Neural cell (in vitro differentiated cells): ENCODE measurements around the gene UROC1.

Experiments used
- EP300 ChIP-seq: fragments of 450-650 bp; conservative IDR thresholded peaks from 2 replicates; pipeline ENCODE4 v1.6.1; 2014; ENCODE audit warnings: antibody characterized with exemption, mild to moderate bottlenecking, moderate library complexity; ENCODE audit not compliant: poor library complexity, severe bottlenecking
- EZH2 ChIP-seq: fragments of 200-600, 300-800 bp; shearing (Covaris generic), sonication (generic); IDR thresholded peaks from 2 replicates; pipeline ENCODE4 v1.6.1; 2014; ENCODE audit warnings: antibody characterized with exemption, low read length, borderline replicate concordance, mild to moderate bottlenecking; ENCODE audit not compliant: insufficient read depth, poor library complexity, severe bottlenecking
- POLR2AphosphoS5 ChIP-seq: IDR thresholded peaks from 2 replicates; pipeline ENCODE4 v1.6.1; 2012
- SMC3 ChIP-seq: fragments of 450-650 bp; conservative IDR thresholded peaks from 2 replicates; pipeline ENCODE4 v1.6.1; 2014; ENCODE audit warnings: antibody characterized with exemption, mild to moderate bottlenecking, moderate library complexity; ENCODE audit not compliant: poor library complexity
- TAF1 ChIP-seq: IDR thresholded peaks from 2 replicates; pipeline ENCODE4 v1.6.1; 2012; ENCODE audit warnings: low read depth
- TF ChIP-seq, protein P1 (sequence below): fragments of 450-650 bp; IDR thresholded peaks from 2 replicates; pipeline ENCODE4 v1.5.1; 2014; ENCODE audit warnings: antibody characterized with exemption, mild to moderate bottlenecking, moderate library complexity; ENCODE audit not compliant: poor library complexity, severe bottlenecking
- TF ChIP-seq, protein P2 (sequence below): IDR thresholded peaks from 2 replicates; pipeline ENCODE4 v1.6.1; 2012; ENCODE audit warnings: borderline replicate concordance

DNA sequence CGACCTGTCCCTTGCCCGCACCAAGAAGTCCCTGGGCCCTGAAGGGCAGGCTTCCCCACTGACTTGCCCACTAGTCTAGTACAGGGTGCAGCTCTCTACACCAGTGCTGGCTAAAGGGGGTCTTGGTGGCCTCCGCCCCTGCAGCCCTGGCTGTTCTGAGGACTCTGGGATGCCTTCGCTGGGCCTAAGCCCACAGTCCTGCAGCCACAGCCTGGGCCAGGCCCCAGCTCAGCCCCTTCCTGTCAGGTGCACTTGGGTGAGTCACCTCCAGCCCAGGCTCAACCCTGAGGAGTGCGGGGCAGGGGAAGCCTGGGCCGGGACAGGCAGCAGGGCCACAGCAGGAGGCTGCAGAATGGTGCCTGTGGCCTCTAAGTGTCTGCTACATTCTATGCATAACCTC is 40.2 kb upstream of the UROC1 start:
- TF ChIP-seq, protein P1, sequence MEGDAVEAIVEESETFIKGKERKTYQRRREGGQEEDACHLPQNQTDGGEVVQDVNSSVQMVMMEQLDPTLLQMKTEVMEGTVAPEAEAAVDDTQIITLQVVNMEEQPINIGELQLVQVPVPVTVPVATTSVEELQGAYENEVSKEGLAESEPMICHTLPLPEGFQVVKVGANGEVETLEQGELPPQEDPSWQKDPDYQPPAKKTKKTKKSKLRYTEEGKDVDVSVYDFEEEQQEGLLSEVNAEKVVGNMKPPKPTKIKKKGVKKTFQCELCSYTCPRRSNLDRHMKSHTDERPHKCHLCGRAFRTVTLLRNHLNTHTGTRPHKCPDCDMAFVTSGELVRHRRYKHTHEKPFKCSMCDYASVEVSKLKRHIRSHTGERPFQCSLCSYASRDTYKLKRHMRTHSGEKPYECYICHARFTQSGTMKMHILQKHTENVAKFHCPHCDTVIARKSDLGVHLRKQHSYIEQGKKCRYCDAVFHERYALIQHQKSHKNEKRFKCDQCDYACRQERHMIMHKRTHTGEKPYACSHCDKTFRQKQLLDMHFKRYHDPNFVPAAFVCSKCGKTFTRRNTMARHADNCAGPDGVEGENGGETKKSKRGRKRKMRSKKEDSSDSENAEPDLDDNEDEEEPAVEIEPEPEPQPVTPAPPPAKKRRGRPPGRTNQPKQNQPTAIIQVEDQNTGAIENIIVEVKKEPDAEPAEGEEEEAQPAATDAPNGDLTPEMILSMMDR = no peak
- TF ChIP-seq EZH2 (no peak), SMC3 (no peak), POLR2AphosphoS5 (no peak), TAF1 (no peak), EP300 (no peak)
- TF ChIP-seq, protein P2, sequence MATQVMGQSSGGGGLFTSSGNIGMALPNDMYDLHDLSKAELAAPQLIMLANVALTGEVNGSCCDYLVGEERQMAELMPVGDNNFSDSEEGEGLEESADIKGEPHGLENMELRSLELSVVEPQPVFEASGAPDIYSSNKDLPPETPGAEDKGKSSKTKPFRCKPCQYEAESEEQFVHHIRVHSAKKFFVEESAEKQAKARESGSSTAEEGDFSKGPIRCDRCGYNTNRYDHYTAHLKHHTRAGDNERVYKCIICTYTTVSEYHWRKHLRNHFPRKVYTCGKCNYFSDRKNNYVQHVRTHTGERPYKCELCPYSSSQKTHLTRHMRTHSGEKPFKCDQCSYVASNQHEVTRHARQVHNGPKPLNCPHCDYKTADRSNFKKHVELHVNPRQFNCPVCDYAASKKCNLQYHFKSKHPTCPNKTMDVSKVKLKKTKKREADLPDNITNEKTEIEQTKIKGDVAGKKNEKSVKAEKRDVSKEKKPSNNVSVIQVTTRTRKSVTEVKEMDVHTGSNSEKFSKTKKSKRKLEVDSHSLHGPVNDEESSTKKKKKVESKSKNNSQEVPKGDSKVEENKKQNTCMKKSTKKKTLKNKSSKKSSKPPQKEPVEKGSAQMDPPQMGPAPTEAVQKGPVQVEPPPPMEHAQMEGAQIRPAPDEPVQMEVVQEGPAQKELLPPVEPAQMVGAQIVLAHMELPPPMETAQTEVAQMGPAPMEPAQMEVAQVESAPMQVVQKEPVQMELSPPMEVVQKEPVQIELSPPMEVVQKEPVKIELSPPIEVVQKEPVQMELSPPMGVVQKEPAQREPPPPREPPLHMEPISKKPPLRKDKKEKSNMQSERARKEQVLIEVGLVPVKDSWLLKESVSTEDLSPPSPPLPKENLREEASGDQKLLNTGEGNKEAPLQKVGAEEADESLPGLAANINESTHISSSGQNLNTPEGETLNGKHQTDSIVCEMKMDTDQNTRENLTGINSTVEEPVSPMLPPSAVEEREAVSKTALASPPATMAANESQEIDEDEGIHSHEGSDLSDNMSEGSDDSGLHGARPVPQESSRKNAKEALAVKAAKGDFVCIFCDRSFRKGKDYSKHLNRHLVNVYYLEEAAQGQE = no peak
